Osteoblast (primary cell): ENCODE data around the gene AOC2. TPM values are rescaled to one million over a fixed set of nuclear protein-coding genes. Genes with fewer than 3 reads are reported as not detected.
"Not testable (repeated sequence)": the region's sequence is repeated elsewhere in the genome, so short reads cannot be mapped to it uniquely, and the experiment has no call there.

Experiments used
- DNase-seq: peaks from one replicate; pipeline ENCODE4 v3.0.0; 2011; ENCODE audit warnings: low spot score, mixed read lengths; ENCODE audit not compliant: insufficient read length; ENCODE audit errors: missing footprints
- H2AFZ ChIP-seq: 2 replicates; pipeline ENCODE4 v1.6.0; 2011; ENCODE audit warnings: mild to moderate bottlenecking, low read length
- H3K27ac ChIP-seq: 2 replicates; pipeline ENCODE4 v1.5.1; 2011; ENCODE audit warnings: mild to moderate bottlenecking, low read depth, low read length, moderate library complexity
- H3K27me3 ChIP-seq: 2 replicates; pipeline ENCODE4 v1.6.0; 2012; ENCODE audit warnings: mild to moderate bottlenecking, control low read depth, inconsistent platforms, low read length, moderate library complexity; ENCODE audit not compliant: insufficient read depth
- H3K36me3 ChIP-seq: 2 replicates; pipeline ENCODE4 v1.5.1; 2011; ENCODE audit warnings: mild to moderate bottlenecking, low read length, control low read depth, moderate library complexity; ENCODE audit not compliant: insufficient read depth
- H3K4me1 ChIP-seq: 2 replicates; pipeline ENCODE4 v1.5.1; 2011; ENCODE audit warnings: mild to moderate bottlenecking, low read length, control low read depth, moderate library complexity; ENCODE audit not compliant: insufficient read depth
- H3K4me2 ChIP-seq: 2 replicates; pipeline ENCODE4 v1.6.0; 2011; ENCODE audit warnings: mild to moderate bottlenecking, low read length; ENCODE audit not compliant: insufficient read depth
- H3K4me3 ChIP-seq: fragments of 200-600 bp; sonication (generic); 3 replicates; pipeline ENCODE4 v1.5.1; 2012; ENCODE audit warnings: mild to moderate bottlenecking, low read length, inconsistent platforms; ENCODE audit not compliant: insufficient read depth
- H3K79me2 ChIP-seq: 2 replicates; pipeline ENCODE4 v1.6.0; 2012; ENCODE audit warnings: mild to moderate bottlenecking, low read length, control low read depth, inconsistent platforms; ENCODE audit not compliant: insufficient read depth
- H3K9me3 ChIP-seq: 2 replicates; pipeline ENCODE4 v1.5.1; 2011; ENCODE audit warnings: low read depth, low read length, control low read depth
- H4K20me1 ChIP-seq: 2 replicates; pipeline ENCODE4 v1.6.0; 2012; ENCODE audit warnings: mild to moderate bottlenecking, low read length, control low read depth; ENCODE audit not compliant: insufficient read depth
- CTCF ChIP-seq: IDR thresholded peaks from 2 replicates; pipeline ENCODE4 v1.5.1; 2011; ENCODE audit warnings: mild to moderate bottlenecking, low read depth, low read length, moderate library complexity; ENCODE audit errors: extremely low read depth
- total RNA-seq: library from RNA; depleted of rRNA; stranded (reverse); fragments of >200 nt; gene quantifications from 2 replicates; pipeline ENCODE4 v1.2.3, GENCODE V29; 2012

Gene AOC2
- total RNA-seq, 1 donor = 0.72 TPM

GRCh38 chr17:42880776-42881310, 36.5 kb downstream of the AOC2 start:
- no peaks in the 10 kb centered on the region for H3K36me3 ChIP-seq
- H3K27ac ChIP-seq = no peak overlapping the region
- H4K20me1 ChIP-seq = no peaks in the 10 kb centered on the region
- TF ChIP-seq CTCF = no peak
- no peak for DNase-seq
- H2AFZ ChIP-seq = no peak overlapping the region
- H3K27me3 ChIP-seq = peaks cover 21% of the 10 kb centered on the region
- H3K4me2 ChIP-seq = no peak overlapping the region
- H3K4me1 ChIP-seq = no peaks in the 10 kb centered on the region
- no peaks in the 10 kb centered on the region for H3K79me2 ChIP-seq
- no peaks in the 10 kb centered on the region for H3K9me3 ChIP-seq
- H3K4me3 ChIP-seq = no peak overlapping the region

GRCh38 chr17:42881706-42882105, 37.3 kb downstream of the AOC2 start:
- not testable (repeated sequence) for H3K79me2 ChIP-seq, H3K9me3 ChIP-seq
- peaks cover 19% of the 10 kb centered on the region for H3K27me3 ChIP-seq

GRCh38 chr17:42882166-42882565, 37.8 kb downstream of the AOC2 start:
- H3K27me3 ChIP-seq = peaks cover 16% of the 10 kb centered on the region
- no peak overlapping the region for H3K4me3 ChIP-seq
- H2AFZ ChIP-seq = no peak overlapping the region
- no peaks in the 10 kb centered on the region for H3K36me3 ChIP-seq
- no peaks in the 10 kb centered on the region for H4K20me1 ChIP-seq
- no peaks in the 10 kb centered on the region for H3K9me3 ChIP-seq
- no peak for DNase-seq
- no peaks in the 10 kb centered on the region for H3K79me2 ChIP-seq
- no peak overlapping the region for H3K27ac ChIP-seq
- H3K4me1 ChIP-seq = no peaks in the 10 kb centered on the region
- H3K4me2 ChIP-seq = no peak overlapping the region
- TF ChIP-seq CTCF = no peak

More at GRCh38 chr17:42881706-42882105, 37.3 kb downstream of the AOC2 start:
- DNase-seq, H3K27ac ChIP-seq, H3K36me3 ChIP-seq, H3K4me3 ChIP-seq, H3K4me1 ChIP-seq, H2AFZ ChIP-seq, H3K4me2 ChIP-seq, H4K20me1 ChIP-seq: not testable (repeated sequence)

GRCh38 chr17:42883802-42884558, 39.6 kb downstream of the AOC2 start:
- H3K79me2 ChIP-seq = no peaks in the 10 kb centered on the region
- H4K20me1 ChIP-seq = no peaks in the 10 kb centered on the region
- H2AFZ ChIP-seq = no peak overlapping the region
- TF ChIP-seq CTCF = no peak
- DNase-seq = no peak
- H3K4me3 ChIP-seq = no peak overlapping the region
- no peak overlapping the region for H3K27ac ChIP-seq
- no peaks in the 10 kb centered on the region for H3K36me3 ChIP-seq
- H3K27me3 ChIP-seq = peaks cover 3% of the 10 kb centered on the region
- H3K4me2 ChIP-seq = no peak overlapping the region
- H3K9me3 ChIP-seq = no peaks in the 10 kb centered on the region
- no peaks in the 10 kb centered on the region for H3K4me1 ChIP-seq

GRCh38 chr17:42885806-42886205, 41.4 kb downstream of the AOC2 start:
- not testable (repeated sequence) for H3K36me3 ChIP-seq, H3K27ac ChIP-seq, H3K4me2 ChIP-seq, DNase-seq, H3K27me3 ChIP-seq, H3K4me1 ChIP-seq, H3K79me2 ChIP-seq, H2AFZ ChIP-seq, H3K9me3 ChIP-seq, H4K20me1 ChIP-seq, H3K4me3 ChIP-seq
